Nucleus accumbens (tissue), 56 donors: ENCODE measurements around the gene RPL35.
"Not testable (repeated sequence)": the region's sequence is repeated elsewhere in the genome, so short reads cannot be mapped to it uniquely, and the experiment has no call there.

Experiments used
- DNase-seq, 56 donors: peaks; one replicate each; lab custom pipeline; 2025; lab: John Stamatoyannopoulos, UW

Gene RPL35

DNA sequence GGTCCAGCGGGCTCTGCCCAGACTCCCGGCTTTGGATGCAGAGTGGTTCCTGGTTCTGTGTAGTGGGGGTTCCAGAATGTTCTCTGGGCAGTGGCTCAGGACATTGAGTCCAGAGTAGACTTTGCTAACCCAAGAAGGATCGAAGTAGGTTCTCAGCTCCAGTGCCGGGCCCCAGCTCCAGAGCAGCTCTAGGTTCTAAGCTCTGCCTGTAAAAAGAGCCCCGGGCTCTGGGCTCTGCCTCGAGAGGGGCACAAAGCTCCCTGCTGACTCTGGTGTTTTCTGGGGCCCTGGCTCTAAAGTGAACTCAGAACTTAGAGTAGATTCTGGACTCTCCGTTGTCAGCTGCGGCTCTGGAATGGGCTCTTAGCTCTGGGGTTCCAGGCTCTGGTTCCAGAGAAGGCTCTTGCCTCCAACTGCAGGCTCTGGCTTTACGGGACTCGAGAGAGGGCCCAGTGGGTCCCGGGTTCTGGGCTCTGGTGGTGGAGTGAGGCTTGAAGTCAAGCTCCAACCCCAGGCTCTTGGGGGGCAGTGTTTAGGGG lies 8.1 kb downstream of the RPL35 start:
- peak in 3 of 56 donors; percentile 50 to 62 (median 56) for DNase-seq

DNA sequence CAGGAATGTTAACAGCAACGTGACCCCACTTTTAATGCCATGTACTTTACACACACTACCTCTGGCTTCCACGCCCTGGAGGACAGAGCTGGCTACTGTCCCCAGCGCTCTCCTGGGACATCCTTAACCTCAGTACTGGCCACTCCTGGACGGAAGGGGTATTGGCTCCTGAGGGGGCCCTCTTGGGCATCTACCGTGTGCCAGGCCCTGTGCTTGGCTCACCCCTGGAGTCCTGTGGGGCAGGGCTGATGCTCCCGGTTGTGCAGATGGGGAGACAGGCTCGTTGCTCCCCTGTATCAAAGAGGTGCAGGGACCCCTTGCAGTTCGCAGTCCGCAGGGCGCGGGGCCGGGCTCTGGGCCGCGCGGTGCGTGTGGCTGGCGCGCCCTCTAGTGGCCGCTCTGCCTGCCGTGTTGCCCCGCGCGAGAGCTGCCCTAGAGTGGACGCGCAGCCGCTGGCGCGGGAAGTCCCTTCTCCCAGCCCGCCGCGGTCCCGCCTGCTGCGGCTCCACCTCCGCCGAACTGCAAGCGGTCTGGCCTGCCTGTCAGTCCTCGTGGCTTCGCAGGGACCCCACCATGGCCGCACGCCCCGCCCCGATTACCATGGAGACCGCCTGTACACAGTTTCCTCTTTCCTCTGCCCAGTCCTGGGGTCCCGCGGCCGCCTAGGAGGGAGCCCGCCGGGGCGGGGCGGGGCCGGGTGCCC lies 8.8 kb downstream of the RPL35 start, which contains the start of gene WDR38:
WDR38 (plus strand) TSS at position 632 of the 703 bp plus-strand sequence. CDS start 72 bp downstream, outside the sequence.
- peak in 47 of 56 donors; percentile 20 to 81 (median 52) for DNase-seq

DNA sequence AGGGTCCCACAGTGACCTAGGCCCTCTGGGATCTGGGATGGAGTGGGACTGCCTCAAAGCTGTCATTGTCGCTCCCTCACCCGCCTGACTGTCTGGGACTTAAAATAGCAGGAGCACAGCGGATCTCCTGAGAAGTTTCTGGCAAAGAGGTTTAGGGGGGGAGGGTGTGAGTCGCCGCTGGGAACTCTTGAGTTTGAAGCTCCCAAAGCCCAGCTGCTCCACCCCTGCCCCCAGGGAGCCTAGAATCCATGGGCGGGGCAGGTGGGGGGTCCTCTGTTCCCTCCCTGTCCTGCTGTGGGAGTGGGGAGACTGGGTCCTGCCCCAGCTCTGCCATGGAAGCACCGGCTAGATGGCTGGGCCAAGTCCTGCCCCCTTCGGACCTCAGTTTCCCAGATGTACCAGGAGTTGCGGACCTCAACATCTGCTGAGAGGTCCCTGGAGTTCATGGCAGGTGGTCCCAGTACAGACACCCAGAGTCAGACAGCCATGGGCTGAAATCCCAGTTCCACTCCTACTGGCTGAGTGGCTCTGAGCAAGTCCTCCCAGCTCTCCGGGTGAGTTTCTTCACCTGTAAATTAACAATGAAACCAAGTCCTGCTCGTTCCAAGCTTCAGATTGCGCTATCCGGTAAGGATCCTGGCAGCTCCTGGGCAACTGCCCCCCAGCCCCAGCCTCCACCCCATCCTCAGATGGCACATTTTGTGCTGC lies 9.5 kb downstream of the RPL35 start:
- DNase-seq, result no peak

DNA sequence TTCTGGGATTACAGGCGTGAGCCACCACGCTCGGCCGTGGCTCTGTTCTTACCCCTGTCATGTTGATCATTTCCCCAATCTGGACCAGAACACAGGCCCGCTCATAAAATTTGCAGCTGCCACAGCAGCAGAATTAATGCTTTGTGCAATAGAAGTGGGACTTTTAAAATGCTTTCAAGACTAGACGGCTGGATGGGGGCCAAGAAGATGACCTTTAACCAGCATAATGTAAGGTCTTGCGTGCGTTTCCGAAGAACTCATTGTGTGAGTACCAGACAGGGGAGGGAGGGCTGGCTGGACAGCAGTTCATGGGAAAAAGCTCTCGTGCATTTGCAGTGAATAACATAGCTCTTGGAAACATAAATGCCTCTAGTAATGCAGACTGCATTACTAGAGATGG lies 12.0 kb downstream of the RPL35 start:
- no peak for DNase-seq

DNA sequence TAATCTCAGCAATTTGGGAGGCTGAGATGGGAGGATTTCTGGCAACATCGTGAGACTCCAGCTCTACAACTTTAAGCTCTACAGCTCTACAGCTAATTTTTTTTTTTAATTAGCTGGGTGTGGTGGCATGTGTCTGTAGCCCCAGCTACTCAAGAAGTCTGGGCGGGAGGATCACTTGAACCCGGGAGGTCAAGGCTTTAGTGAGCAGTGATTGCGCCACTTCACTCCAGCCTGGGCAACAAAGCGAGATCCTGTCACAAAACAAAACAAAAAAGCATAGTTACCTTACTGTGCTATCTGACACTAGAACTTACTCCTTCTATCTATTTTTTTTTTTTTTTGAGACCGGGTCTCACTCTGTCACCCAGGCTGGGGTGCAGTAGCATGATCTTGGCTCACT lies 14.8 kb downstream of the RPL35 start:
- DNase-seq, result no peak

DNA sequence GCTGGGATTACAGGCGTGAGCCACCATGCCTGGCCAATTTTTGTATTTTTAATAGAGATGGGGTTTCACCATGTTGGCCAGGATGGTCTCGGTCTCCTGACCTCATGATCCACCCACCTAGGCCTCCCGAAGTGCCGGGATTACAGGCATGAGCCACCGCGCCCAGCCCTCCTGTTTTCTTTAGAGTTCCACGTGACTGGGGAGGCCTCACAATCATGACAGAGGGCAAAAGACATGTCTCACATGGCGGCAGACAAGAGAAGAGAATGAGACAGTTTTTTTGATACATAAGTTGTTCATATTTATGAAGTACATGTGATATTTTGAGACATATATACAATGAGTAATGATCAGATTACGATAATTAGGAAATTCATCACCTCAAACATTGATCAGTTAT lies 15.3 kb downstream of the RPL35 start:
- DNase-seq, result not testable (repeated sequence)

DNA sequence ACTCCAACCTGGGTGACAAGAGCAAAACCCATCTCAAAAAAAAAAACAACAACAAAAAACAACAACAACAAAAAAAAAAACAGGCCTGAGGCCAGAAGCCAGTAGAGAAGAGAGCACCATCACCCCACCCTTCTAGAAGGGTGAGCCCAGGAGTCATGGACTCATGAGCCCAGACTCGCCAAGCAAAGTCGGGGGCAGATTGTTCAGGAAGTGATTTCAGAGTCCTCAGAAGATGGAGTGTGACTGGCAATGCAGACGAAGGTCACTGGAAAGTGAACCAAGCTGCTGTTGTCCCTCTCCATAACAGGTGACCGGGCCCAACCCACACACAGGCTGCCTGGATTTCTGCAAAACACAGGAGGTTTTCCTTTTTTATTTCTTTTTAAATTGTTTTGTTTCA lies 17.5 kb downstream of the RPL35 start:
- no peak for DNase-seq

DNA sequence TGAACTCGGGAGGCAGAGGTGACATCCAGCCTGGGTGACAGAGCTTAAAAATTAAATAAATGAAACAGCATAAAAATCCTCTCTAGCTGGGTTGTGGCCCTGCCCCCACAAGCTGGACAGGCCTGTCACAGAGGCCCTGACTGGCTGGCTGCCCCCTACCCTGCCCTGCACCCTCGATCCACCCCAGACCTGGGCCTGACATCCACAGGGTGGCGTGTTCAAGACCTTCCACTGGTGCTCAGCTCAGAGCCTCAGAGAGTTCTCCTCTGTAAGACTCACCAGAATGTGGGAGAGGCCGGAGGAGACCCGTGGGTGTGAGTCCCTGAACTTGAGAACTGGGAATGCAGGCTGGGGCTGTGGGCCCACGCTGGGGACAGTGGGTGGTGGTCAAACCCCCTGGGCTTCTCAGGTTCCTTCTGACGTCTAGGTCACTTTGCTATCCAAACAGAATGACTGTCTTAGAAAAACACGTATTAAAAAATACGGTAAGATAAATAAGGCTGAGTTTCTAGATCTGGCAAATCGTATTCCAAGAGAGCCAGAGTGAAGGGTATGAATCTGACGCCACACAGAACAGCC lies 18.2 kb downstream of the RPL35 start:
- DNase-seq, result no peak

DNA sequence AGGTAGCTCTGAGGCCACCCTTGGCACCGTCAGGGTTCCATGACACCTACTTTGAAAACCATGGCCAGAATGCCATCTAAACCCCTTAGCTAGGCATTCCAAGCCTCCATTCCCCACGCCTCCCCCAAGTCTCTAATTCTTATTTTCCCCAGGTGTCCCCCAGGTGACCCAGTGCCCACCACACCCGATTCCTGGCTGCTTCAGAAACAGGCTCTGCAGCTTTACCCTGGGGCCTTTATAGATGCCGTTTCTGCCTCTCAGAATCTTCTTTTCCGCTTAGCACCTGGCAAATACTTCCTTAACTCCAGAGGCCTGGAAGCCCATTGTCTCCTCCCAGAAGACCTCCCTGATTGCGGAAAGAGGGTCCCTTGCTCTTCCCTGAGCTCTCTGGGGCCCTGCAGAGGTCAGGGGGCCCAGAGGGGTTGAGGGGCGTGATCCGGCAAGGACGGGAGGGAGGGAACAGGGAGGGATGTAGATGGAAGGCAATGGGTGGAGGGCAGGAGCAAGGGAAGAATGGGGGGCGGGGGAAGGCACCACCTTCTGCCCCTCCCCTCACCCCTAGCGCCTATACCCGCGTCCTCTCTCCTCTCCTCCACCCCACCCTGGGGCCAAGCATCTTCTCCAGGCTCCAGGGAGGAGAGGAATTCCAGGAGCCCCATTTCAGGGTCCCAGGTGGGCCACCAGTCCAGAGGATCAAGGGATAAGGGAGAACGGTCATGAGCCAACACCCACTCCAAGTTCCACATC lies 20.5 kb downstream of the RPL35 start:
- no peak for DNase-seq

DNA sequence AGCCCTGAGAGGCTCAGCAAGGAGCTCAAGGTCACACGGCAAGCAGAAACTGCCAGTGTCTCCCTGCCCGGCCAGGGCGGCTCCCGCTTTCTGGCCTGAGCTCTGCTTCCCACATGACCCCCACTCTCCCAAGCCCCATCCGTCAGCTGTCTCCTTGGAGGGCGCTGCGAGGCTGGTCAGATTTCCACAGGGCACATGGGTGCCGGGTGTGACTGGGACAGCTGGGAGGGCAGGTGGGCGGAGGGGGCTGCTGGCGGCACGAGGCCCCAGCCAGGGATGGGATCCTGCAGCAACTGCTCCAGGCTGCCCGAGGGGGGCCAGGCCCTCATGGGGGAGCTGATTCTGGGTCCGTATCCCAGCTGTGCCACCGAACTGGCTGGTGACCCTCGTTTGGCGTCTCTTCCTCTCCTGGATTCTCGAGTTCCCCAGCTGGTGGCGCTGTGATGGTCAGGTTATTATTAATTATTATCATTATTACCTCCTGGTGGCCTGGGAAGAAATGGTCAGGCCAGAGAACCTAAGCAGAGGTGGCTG lies 21.4 kb downstream of the RPL35 start:
- DNase-seq, result no peak

DNA sequence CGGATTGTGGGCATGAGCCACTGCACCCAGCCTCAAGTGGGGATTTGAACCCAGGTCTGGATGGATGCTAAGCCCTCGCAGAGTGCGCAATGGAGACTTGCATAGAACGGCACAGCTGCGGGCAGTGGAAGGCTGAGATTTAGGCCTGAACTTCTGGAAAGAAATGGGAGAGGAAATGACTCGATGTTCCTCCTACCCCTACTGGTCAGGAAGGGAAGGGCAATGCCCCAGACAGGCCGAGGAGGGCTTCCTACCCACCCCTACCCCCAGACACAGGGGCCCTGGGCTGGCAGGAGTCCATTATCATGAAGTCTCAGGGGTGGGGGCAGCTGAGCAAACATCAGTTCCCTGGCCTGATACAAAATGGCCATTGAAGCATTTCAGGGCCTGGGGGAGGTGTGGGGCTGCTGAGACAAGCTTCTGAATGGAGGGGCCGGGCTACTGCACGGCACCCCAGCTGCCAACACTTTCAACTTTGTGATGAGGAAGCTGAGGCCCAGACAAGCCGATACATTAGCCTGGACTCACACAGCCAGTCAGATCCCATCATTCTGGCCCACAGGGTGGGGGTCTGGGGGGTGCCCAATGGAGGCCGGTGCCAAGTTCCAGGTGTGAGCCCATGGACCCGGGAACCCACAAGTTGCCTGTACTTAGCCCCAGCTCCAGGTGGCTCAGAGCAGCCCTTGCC lies 22.0 kb downstream of the RPL35 start:
- no peak for DNase-seq

DNA sequence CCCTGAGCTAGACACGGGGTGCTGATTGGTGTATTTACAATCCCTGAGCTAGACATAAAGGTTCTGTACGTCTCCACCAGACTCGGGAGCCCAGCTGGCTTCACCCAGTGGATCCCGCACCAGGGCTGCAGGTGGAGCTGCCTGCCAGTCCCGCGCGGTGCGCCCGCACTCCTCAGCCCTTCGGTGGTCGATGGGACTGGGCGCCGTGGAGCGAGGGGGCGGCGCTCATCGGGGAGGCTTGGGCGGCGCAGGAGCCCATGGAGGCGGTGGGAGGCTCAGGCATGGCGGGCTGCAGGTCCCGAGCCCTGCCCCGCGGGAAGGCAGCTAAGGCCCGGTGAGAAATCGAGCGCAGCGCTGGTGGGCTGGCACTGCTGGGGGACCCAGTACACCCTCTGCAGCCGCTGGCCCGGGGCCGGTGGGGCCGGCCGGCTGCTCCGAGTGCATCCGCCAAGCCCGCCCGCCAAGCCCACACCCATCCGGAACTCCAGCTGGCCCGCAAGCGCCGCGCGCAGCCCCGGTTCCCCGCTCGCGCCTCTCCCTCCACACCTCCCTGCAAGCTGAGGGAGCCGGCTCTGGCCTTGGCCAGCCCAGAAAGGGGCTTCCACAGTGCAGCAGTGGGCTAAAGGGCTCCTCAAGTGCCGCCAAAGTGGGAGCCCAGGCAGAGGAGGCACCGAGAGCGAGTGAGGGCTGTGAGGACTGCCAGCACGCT lies 23.0 kb downstream of the RPL35 start:
- not testable (repeated sequence) for DNase-seq

DNA sequence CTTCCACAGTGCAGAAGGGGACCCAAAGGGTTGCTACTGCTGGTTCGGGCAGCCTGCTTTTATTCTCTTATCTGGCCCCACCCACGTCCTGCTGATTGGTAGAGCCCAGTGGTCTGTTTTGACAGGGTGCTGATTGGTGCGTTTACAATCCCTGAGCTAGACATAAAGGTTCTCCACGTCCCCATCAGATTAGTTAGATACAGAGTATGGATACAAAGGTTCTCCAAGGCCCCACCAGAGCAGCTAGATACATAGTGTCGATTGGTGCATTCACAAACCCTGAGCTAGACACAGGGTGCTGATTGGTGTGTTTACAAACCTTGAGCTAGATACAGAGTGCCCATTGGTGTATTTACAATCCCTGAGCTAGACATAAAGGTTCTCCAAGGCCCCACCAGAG lies 23.6 kb downstream of the RPL35 start:
- DNase-seq, result not testable (repeated sequence)

DNA sequence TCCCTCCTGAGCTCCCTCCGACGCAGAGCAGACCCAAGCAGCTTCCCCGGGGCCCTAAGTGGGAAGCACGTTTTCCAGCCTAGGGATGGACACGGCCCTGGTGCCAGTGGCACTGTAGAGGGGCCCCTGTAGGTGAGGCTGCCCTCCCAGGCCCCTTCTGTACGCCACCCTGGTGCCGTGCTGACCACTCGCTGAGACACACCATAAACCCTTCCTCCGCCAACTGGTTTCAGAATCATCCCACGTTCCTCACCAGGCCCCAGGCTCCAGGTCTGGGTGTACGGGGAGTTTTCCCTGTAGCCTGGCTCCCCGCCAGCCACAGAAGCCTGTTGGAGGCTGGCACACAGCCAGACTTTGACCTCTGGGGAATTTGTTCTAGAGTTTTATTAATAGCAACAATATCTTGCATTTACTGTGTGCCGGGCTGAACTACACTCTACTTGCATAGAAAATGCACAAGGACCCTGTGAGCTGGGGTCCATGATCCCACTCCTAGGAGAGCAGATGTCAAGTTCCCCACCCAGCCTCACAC lies 26.7 kb downstream of the RPL35 start:
- peak in 2 of 56 donors; percentile 8 to 20 for DNase-seq

DNA sequence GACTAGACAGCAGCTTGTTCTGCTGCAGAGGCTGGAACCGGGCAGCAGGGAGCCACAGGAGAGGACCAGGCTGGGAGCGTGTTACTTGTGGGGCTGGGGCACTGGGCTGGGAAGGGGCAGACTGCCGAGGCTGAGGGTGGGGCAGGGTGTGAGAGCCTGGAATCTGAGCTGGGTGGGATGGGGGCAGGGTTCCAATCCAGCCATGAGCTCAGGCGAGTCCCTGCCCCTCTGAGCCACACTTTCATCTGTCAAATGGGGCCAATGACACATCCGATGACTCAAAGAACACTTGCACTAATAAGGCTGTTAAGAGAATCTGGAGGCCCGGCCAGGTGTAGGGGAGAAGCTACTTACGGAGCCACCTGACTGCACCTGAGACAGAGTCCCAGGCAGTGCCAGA lies 27.2 kb downstream of the RPL35 start:
- no peak for DNase-seq

DNA sequence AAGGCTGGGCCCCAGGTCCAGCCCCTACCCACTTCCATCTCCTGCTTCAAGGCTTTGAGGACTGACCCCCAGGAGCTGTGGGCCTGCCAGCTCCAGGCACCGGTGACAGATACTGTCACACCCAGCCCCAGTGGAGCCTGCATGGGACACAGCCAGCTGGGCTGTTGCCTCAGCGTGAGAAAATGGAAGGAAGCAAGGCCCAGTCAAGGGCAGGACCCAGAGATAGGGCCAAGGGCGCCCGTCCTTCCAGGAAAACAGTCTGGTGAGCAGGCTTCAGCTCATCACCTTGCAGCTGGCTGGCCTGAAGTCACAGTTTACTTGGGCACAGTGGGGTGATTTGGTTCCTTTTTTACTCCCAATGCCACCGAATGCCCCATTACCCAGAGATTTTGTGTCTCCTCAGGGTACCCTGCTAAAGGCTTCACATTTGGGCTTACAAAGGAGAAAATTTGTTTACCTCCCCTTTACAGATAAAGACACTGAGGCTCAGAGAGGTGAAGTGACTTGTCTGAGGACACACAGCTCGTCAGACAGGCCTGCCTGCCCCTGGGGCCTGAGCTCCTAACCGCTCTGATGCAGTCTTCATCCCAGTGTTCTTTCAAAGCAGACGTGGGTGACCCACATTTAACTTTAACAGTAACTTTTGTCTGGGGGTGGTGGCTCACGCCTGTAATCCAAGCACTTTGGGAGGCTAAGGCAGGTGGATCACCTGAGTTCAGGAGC lies 30.0 kb downstream of the RPL35 start:
- no peak for DNase-seq

DNA sequence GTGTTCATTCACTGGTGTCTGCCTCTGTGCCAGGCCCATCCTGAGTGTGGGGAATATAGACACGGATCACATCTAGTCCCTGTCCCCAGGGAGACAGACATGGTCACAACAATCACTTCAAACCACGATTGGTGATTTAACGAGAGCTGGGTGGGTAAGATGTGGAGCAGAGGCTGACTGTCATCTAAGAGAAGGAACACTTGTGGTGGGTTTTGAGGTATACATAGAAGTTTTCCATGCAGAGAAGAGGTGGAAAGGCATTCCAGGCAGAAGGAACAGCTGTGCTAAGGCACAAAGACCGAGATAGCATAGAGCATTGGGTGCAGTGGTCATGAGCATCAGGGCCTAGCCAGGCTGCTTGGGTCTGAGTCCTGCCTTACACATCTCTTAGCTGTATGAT lies 31.2 kb downstream of the RPL35 start:
- no peak for DNase-seq

DNA sequence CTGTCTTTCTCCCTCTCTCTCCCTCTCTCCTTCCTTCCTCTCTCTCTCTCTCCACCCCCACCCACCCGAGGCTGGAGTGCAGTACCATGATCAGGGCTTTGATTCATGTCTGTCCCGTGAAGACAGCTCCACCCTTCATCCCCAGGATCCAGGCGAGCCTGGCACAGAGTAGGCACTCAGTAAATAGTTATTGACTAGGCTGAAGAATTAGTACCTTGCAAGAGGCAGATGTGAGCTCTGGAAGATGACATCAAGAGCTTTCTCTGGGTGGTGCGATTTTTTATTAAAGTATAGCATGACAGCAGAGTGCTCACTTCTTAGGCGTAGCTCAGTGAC lies 32.5 kb downstream of the RPL35 start:
- no peak for DNase-seq
